B cell (primary cell): ENCODE results near the gene GHSR. TPM values are rescaled to one million over a fixed set of nuclear protein-coding genes. Genes with fewer than 3 reads are reported as not detected.

ENCODE experiments used
- ATAC-seq: fragments of 200-7000 bp; cut with Tn5 transposase; one replicate; pipeline ENCODE4 v1.10.0; 2021; ENCODE audit warnings: low read depth, mild to moderate bottlenecking, moderate number of reproducible peaks, moderate library complexity
- CTCF ChIA-PET: fragments of 350-600 bp; sonication (Branson Sonifier 250); formaldehyde crosslinking; loops from one replicate; lab custom pipeline; 2021; ENCODE audit warnings: antibody characterized with exemption, inconsistent platforms; lab: Charles Lee
- POLR2A ChIA-PET: fragments of 350-600 bp; sonication (Branson Sonifier 250); formaldehyde crosslinking; loops from one replicate; lab custom pipeline; 2021; ENCODE audit warnings: antibody characterized with exemption; lab: Charles Lee
- DNase-seq: peaks from one replicate; pipeline ENCODE4 v3.0.0; 2013
- H2AFZ ChIP-seq: 2 replicates; pipeline ENCODE4 v1.6.1; 2012; ENCODE audit warnings: mild to moderate bottlenecking, low read depth, low read length; ENCODE audit not compliant: insufficient read depth, poor library complexity, severe bottlenecking
- H3K27ac ChIP-seq, 2 donors: 1 replicate in 1 of 2; 2 replicates in 1 of 2; pipeline ENCODE4 v1.5.1; 2012 to 2013; ENCODE audit warnings: low read length in 2 of 2, mild to moderate bottlenecking in 2 of 2, moderate library complexity in 1 of 2
- H3K27me3 ChIP-seq, 4 experiments: fragments of 200-600 bp in 1 of 4; sonication (generic) in 1 of 4; replicated peaks in 1 of 4; 1 replicate in 2 of 4; 2 replicates in 2 of 4; pipeline versions ENCODE4 v1.6.1 to v1.7.0; 2013 to 2016; ENCODE audit warnings: low read length in 3 of 4, mild to moderate bottlenecking in 2 of 4, mixed read lengths in 1 of 4, moderate library complexity in 1 of 4; ENCODE audit not compliant: insufficient read depth in 4 of 4, control insufficient read depth in 3 of 4; ENCODE audit errors: control extremely low read depth in 1 of 4
- H3K36me3 ChIP-seq, 2 experiments: replicated peaks in 1 of 2; 1 replicate in 1 of 2; 2 replicates in 1 of 2; pipeline versions ENCODE4 v1.6.1 to v1.7.1; 2013; ENCODE audit warnings: low read length in 1 of 2; ENCODE audit not compliant: insufficient read depth in 2 of 2, control insufficient read depth in 1 of 2; ENCODE audit errors: control extremely low read depth in 1 of 2, extremely low read depth in 1 of 2
- H3K4me1 ChIP-seq, 2 donors: fragments of 200-600 bp in 1 of 2; sonication (generic) in 1 of 2; 1 replicate in 1 of 2; 2 replicates in 1 of 2; pipeline versions ENCODE4 v1.5.1 to v1.6.1; 2013 to 2017; ENCODE audit warnings: low read length in 2 of 2; ENCODE audit not compliant: control insufficient read depth in 2 of 2, insufficient read depth in 2 of 2
- H3K4me2 ChIP-seq: replicated peaks from 2 replicates; pipeline ENCODE3; 2012; ENCODE audit warnings: mild to moderate bottlenecking, low read depth, low read length; ENCODE audit not compliant: poor library complexity, severe bottlenecking
- H3K4me3 ChIP-seq, 5 experiments: fragments of 200-600 bp in 1 of 5; sonication (generic) in 1 of 5; 1 replicate in 3 of 5; 2 replicates in 2 of 5; pipeline versions ENCODE4 v1.5.1 to v1.7.0; 2011 to 2016; ENCODE audit warnings: low read length in 4 of 5, mild to moderate bottlenecking in 4 of 5, low read depth in 2 of 5, control low read depth in 1 of 5, moderate library complexity in 1 of 5; ENCODE audit not compliant: insufficient read depth in 1 of 5; ENCODE audit errors: control extremely low read depth in 1 of 5, extremely low read depth in 1 of 5
- H3K79me2 ChIP-seq: fragments of 200-600 bp; sonication (generic); one replicate; pipeline ENCODE4 v1.6.0; 2016; ENCODE audit warnings: low read length; ENCODE audit not compliant: control insufficient read depth, insufficient read depth
- H3K9ac ChIP-seq: fragments of 200-600 bp; sonication (generic); 2 replicates; pipeline ENCODE4 v1.6.1; 2017; ENCODE audit warnings: mild to moderate bottlenecking, low read length, moderate library complexity
- H3K9me3 ChIP-seq, 3 donors: one replicate each; pipeline versions ENCODE4 v1.6.1 to v1.7.1; 2013; ENCODE audit warnings: low read length in 2 of 3; ENCODE audit not compliant: control insufficient read depth in 2 of 3, insufficient read depth in 1 of 3; ENCODE audit errors: control extremely low read depth in 1 of 3
- H4K20me1 ChIP-seq: 2 replicates; pipeline ENCODE4 v1.6.0; 2012; ENCODE audit warnings: mild to moderate bottlenecking, low read length; ENCODE audit not compliant: insufficient read depth, control insufficient read depth, poor library complexity, severe bottlenecking
- H3K27ac Mint-ChIP-seq: one replicate; pipeline ENCODE4 v1.8.0; 2021; ENCODE audit warnings: mixed read lengths
- H3K27me3 Mint-ChIP-seq: one replicate; pipeline ENCODE4 v1.8.0; 2021; ENCODE audit warnings: mixed read lengths
- H3K4me1 Mint-ChIP-seq: one replicate; pipeline ENCODE4 v1.8.0; 2021; ENCODE audit warnings: mixed read lengths
- H3K4me3 Mint-ChIP-seq: one replicate; pipeline ENCODE4 v1.8.0; 2021; ENCODE audit warnings: mixed read lengths
- H3K9me3 Mint-ChIP-seq: one replicate; pipeline ENCODE4 v1.8.0; 2022; ENCODE audit warnings: mixed read lengths; ENCODE audit not compliant: insufficient read depth
- CTCF ChIP-seq: fragments of 200-600 bp; IDR thresholded peaks from one replicate; pipeline ENCODE4 v1.8.0; 2022; ENCODE audit warnings: antibody characterized with exemption, mild to moderate bottlenecking
- EZH2 ChIP-seq: IDR thresholded peaks from 2 replicates; pipeline ENCODE4 v1.6.1; 2012; ENCODE audit warnings: borderline replicate concordance, low read depth, mild to moderate bottlenecking, moderate library complexity, low read length; ENCODE audit not compliant: insufficient read depth, poor library complexity, severe bottlenecking
- WGBS: methylation state at CpG from one replicate; pipeline ENCODE4 v1.1.5; 2013; ENCODE audit warnings: missing lambda C conversion rate; ENCODE audit not compliant: insufficient coverage; 5-methylcytosine and 5-hydroxymethylcytosine counted together
- intact Hi-C: fragments of 100-400 bp; cut with micrococcal nuclease; formaldehyde crosslinking; loops from one replicate; pipeline ENCODE4 v1.10.0; 2022
- polyA minus RNA-seq: library from RNA; depleted of rRNA, polyadenylated mRNA; stranded (reverse); fragments of >200 nt; gene quantifications from 2 replicates; pipeline ENCODE4 v1.2.3, GENCODE V29; 2012
- polyA plus RNA-seq: library from polyadenylated mRNA; depleted of rRNA; stranded (reverse); fragments of >200 nt; gene quantifications from 2 replicates; pipeline ENCODE4 v1.2.3, GENCODE V29; 2012
- total RNA-seq, 2 donors: library from RNA; stranded (reverse); fragments of 120-200 nt in 1 of 2; gene quantifications; 1 replicate in 1 of 2; 2 replicates in 1 of 2; pipeline versions ENCODE4 v1.2.3 to v1.2.4, GENCODE V29; 2013 to 2022

Gene GHSR
- not detected in 2 replicates for total RNA-seq
- total RNA-seq (2013), result not detected
- polyA plus RNA-seq, result not detected in 2 replicates
- polyA minus RNA-seq, result not detected in 2 replicates

- 19% methylated on average over 72 of the region's 76 CpGs for WGBS
- H3K27me3 ChIP-seq, result peaks cover 0 to 41% (median 31%) of the 10 kb centered on the region in 4 experiments
- ChIA-PET CTCF (interaction anchor here (1.2 kb wide), 1 partner anchor 11 kb away, joined by 3 read pairs; no protein-coding TSS in a partner anchor), POLR2A (no interaction called here)
- Mint-ChIP-seq H3K4me3 (peak within 1 kb of the TSS; percentile 46), H3K27me3 (peaks cover 58% of the 10 kb centered on the region), H3K4me1 (peaks cover 20% of the 10 kb centered on the region), H3K9me3 (no peaks in the 10 kb centered on the region), H3K27ac (no peak within 1 kb of the TSS)
- H3K4me2 ChIP-seq, result peak within 1 kb of the TSS; percentile 9
- no peak within 1 kb of the TSS for H3K4me3 ChIP-seq
- H4K20me1 ChIP-seq, result no peaks in the 10 kb centered on the region
- no peaks in the 10 kb centered on the region for H3K79me2 ChIP-seq
- peak; percentile 6 for DNase-seq
- peaks cover 7 to 28% of the 10 kb centered on the region in 2 donors for H3K4me1 ChIP-seq
- intact Hi-C loops, result no loop called here
- no peak within 1 kb of the TSS for H3K27ac ChIP-seq
- H3K9ac ChIP-seq, result no peak within 1 kb of the TSS
- TF ChIP-seq CTCF, result no peak
- TF ChIP-seq EZH2, result no peak
- no peak for ATAC-seq
- peaks cover 0 to 22% (median 1%) of the 10 kb centered on the region in 3 donors for H3K9me3 ChIP-seq
- peak within 1 kb of the TSS; percentile 27 for H2AFZ ChIP-seq
- H3K36me3 ChIP-seq, result no peaks in the 10 kb centered on the region
Observed at GRCh38 chr3:172447611-172448579, at the start of gene GHSR. Gene GHSR, minus strand, starts transcription at chr3:172448456. Its CDS starts 43 bp downstream, at chr3:172448413.
